ENCODE measurements around the gene SHQ1. TPM values are rescaled to one million over a fixed set of nuclear protein-coding genes. Genes with fewer than 3 reads are reported as not detected.

The SHQ1 gene
- total and polyA plus RNA-seq, 11 donors, result 7.2 to 26.0 (median 19.9) TPM

- Histone ChIP-seq H3K4me1 (peaks cover 0 to 15% (median 0%) of the 10 kb centered on the region in 12 donors), H3K27ac (peak overlapping the region in 1 of 12 donors; percentile 7), H3K9me3 (no peaks in the 10 kb centered on the region), H3K36me3 (peaks cover 0 to 4% (median 0%) of the 10 kb centered on the region in 9 donors), H3K27me3 (no peaks in the 10 kb centered on the region), H3K4me3 (no peak overlapping the region)
- intact Hi-C loops (cut with DNase I), result no loop called here
- DNase-seq, result no peak
- no peak for ATAC-seq
- 80 to 88% (median 82%) methylated on average over 3 of the region's 3 CpGs for WGBS, 4 donors
- TF ChIP-seq POLR2A (IDR thresholded peaks at IDR 0.05), result no peak
- TF ChIP-seq, protein P1, sequence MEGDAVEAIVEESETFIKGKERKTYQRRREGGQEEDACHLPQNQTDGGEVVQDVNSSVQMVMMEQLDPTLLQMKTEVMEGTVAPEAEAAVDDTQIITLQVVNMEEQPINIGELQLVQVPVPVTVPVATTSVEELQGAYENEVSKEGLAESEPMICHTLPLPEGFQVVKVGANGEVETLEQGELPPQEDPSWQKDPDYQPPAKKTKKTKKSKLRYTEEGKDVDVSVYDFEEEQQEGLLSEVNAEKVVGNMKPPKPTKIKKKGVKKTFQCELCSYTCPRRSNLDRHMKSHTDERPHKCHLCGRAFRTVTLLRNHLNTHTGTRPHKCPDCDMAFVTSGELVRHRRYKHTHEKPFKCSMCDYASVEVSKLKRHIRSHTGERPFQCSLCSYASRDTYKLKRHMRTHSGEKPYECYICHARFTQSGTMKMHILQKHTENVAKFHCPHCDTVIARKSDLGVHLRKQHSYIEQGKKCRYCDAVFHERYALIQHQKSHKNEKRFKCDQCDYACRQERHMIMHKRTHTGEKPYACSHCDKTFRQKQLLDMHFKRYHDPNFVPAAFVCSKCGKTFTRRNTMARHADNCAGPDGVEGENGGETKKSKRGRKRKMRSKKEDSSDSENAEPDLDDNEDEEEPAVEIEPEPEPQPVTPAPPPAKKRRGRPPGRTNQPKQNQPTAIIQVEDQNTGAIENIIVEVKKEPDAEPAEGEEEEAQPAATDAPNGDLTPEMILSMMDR (IDR thresholded peaks at IDR 0.05), result no peak
These were observed 91.3 kb downstream of the SHQ1 start for GRCh38 chr3:72756900-72757299.

GRCh38 chr3:72754582-72754981 lies 93.7 kb downstream of the SHQ1 start:
- DNase-seq (no peak), ATAC-seq (no peak)
- Histone ChIP-seq H3K27ac (no peak overlapping the region), H3K9me3 (no peaks in the 10 kb centered on the region), H3K4me3 (no peak overlapping the region), H3K27me3 (no peaks in the 10 kb centered on the region), H3K36me3 (peaks cover 0 to 10% (median 0%) of the 10 kb centered on the region in 9 donors), H3K4me1 (peaks cover 0 to 15% (median 0%) of the 10 kb centered on the region in 12 donors)
- 96 to 100% (median 98%) methylated on average over 2 of the region's 2 CpGs for WGBS, 4 donors
- intact Hi-C loops (cut with DNase I), result no loop called here
- no peak for TF ChIP-seq POLR2A (IDR thresholded peaks at IDR 0.05)
- TF ChIP-seq, protein P1 (IDR thresholded peaks at IDR 0.05), result no peak

DNA sequence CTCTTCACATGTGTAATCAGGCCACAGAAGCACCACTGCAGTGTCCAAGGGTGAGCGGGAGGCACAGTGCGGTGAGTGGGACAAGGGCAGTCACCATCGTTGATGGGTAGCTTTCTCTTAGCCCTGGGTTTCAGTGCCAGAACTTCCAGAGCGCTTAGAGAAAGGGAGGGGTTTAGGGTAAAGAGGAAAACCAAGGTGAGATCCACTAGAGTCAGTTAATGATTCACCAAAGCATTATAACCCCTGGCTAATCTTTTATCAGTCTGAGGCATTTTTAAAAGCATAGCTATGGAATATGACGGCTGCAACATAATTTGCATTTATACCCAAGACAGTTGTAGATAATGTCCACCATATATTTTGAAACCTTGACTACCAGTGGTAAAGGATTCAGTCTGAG lies 94.8 kb downstream of the SHQ1 start:
- H3K27ac ChIP-seq, result no peak overlapping the region
- 93 to 97% (median 94%) methylated on average over 5 of the region's 5 CpGs for WGBS, 4 donors
- TF ChIP-seq, protein P1 (IDR thresholded peaks at IDR 0.05), result no peak
- TF ChIP-seq POLR2A (IDR thresholded peaks at IDR 0.05), result no peak
- H3K4me1 ChIP-seq, result peaks cover 0 to 15% (median 0%) of the 10 kb centered on the region in 12 donors
- ATAC-seq (no peak), DNase-seq (no peak)
- no peaks in the 10 kb centered on the region for H3K9me3 ChIP-seq
- H3K27me3 ChIP-seq, result no peaks in the 10 kb centered on the region
- H3K36me3 ChIP-seq, result peaks cover 0 to 10% (median 0%) of the 10 kb centered on the region in 9 donors
- intact Hi-C loops (cut with DNase I), result no loop called here
- H3K4me3 ChIP-seq, result no peak overlapping the region

DNA sequence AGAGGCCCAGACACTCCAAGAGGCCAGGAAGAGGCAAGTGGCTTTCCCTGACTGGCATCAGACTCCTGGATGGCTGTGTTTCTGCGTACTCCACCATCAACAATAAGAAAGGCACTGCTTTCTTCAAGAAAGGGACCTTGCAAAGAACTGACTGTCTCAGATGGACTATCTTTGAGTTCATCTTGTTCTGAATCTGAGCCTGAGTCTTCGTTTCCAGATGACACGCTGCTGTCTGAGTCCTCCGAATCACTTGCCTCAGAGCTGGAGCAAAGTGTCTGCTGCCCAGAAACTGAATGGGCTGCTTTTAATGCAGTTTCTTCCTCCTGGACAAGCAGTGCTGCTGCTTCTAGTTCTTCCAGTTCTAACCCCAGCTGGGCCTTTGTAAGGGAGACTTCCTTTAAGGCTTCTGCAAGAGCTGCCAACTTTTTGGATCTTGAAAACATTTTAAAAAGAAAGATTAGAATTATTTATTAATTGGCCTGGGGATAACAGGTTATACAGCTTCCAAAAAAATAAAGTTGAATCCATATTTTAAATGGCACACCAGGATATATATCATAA lies 97.8 kb downstream of the SHQ1 start:
- intact Hi-C loops (cut with DNase I), result no loop called here
- no peak for TF ChIP-seq POLR2A (IDR thresholded peaks at IDR 0.05)
- TF ChIP-seq, protein P1 (IDR thresholded peaks at IDR 0.05), result no peak
- no peak overlapping the region for H3K27ac ChIP-seq
- DNase-seq (no peak), ATAC-seq (no peak)
- 68 to 82% (median 79%) methylated on average over 4 of the region's 4 CpGs for WGBS, 4 donors
- no peaks in the 10 kb centered on the region for H3K27me3 ChIP-seq
- peaks cover 0 to 6% (median 0%) of the 10 kb centered on the region in 9 donors for H3K36me3 ChIP-seq
- no peak overlapping the region for H3K4me3 ChIP-seq
- H3K9me3 ChIP-seq, result no peaks in the 10 kb centered on the region
- H3K4me1 ChIP-seq, result no peaks in the 10 kb centered on the region

Data from heart left ventricle (tissue), 16 donors.